Measurements from ENCODE around the gene NELFA.

- no peak for TF ChIP-seq CTCF (IDR thresholded peaks at IDR 0.05)
- no peak for TF ChIP-seq POLR2AphosphoS5 (IDR thresholded peaks at IDR 0.05)
- no peak for TF ChIP-seq EP300 (IDR thresholded peaks at IDR 0.05; ENCODE audit: low read depth)
Observed at GRCh38 chr4:1990676-1991075, 18.1 kb downstream of the NELFA start.

Measured in transverse colon (tissue), 4 donors.